ENCODE data around the gene RNASET2. TPM values are rescaled to one million over a fixed set of nuclear protein-coding genes. Genes with fewer than 3 reads are reported as not detected.
"Not testable (repeated sequence)": the region's sequence is repeated elsewhere in the genome, so short reads cannot be mapped to it uniquely, and the experiment has no call there.

The RNASET2 gene
- total RNA-seq, 2 experiments from 2014 or later: 74.1 to 75.6 TPM

DNA sequence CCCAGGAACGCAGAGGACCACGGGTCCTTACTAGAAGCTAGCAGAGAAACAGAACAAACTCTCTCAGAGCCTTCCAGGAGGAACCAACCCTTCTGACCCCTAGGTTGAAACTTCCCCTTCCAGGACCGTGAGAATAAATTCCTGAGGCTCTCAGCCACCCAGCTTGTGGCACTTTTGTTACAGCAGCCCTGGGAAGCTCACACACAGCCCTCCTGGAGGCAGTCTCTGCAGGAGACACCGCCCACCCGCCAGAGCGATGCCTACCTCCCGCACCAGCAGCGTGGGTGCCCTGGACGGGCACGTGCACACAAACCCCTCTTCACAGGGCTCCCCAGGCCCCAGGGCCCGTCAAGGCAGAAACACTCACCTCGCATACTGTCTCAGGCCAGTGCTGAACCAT, 4.2 kb downstream of the RNASET2 start:
- Mint-ChIP-seq H3K4me3 (peak overlapping the region; percentile 64), H3K27ac (peak overlapping the region; percentile 96), H3K27me3 (ENCODE audit: low read depth) (no peaks in the 10 kb centered on the region), H3K36me3 (ENCODE audit: low read depth) (peaks cover 16% of the 10 kb centered on the region), H3K4me1 (ENCODE audit: low read depth) (peaks cover 67% of the 10 kb centered on the region), H3K9me3 (no peaks in the 10 kb centered on the region)
- no peak for DNase-seq
- CTCF ChIA-PET: interaction anchor here (0.7 to 2.5 kb wide), 12 partner anchors 10 to 177 kb away, joined by 3 to 19 read pairs (median 4); no protein-coding TSS in a partner anchor
- intact Hi-C loops (cut with micrococcal nuclease): loop anchor here (5.0 to 10.0 kb wide), 4 partner anchors 465 to 697 kb away; partner anchors contain the start of gene SFT2D1

DNA sequence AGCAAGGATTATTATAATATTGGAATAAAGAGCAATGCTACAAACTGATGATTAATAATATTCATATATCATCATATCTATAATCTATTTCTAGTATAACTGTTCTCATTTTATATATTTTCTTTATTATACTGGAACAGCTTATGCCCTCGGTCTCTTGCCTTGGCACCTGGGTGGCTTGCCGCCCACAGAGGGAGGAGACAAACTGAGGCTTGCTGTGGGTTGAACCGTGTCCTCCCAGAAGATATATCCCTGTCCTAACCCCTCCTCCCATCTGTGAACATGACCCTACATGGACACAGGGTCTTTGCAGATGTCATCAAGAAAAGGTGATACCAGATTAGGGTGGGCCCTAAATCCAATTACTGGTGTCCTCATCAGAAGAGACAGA, 4.7 kb downstream of the RNASET2 start:
- Mint-ChIP-seq H3K27ac (peak overlapping the region; percentile 96), H3K27me3 (ENCODE audit: low read depth) (no peaks in the 10 kb centered on the region), H3K4me3 (peak overlapping the region; percentile 64), H3K9me3 (no peaks in the 10 kb centered on the region), H3K4me1 (ENCODE audit: low read depth) (peaks cover 67% of the 10 kb centered on the region), H3K36me3 (ENCODE audit: low read depth) (peaks cover 16% of the 10 kb centered on the region)
- intact Hi-C loops (cut with micrococcal nuclease): loop anchor here (1.0 to 10.0 kb wide), 14 partner anchors 8 to 697 kb away; partner anchors contain the start of genes CEP43 and SFT2D1
- CTCF ChIA-PET: interaction anchor here (0.7 to 2.5 kb wide), 16 partner anchors 9 to 176 kb away, joined by 3 to 19 read pairs (median 4); no protein-coding TSS in a partner anchor
- DNase-seq: no peak

- peak overlapping the region; percentile 96 for H3K27ac Mint-ChIP-seq
- peaks cover 19% of the 10 kb centered on the region for H3K36me3 Mint-ChIP-seq (ENCODE audit: low read depth)
- H3K4me3 Mint-ChIP-seq: peak overlapping the region; percentile 62
- peaks cover 67% of the 10 kb centered on the region for H3K4me1 Mint-ChIP-seq (ENCODE audit: low read depth)
- CTCF ChIA-PET: interaction anchor here (0.6 to 2.5 kb wide), 16 partner anchors 9 to 176 kb away, joined by 3 to 19 read pairs (median 4); no protein-coding TSS in a partner anchor
- peak; percentile 94 for DNase-seq
- not testable (repeated sequence) for H3K9me3 Mint-ChIP-seq; H3K27me3 Mint-ChIP-seq (ENCODE audit: low read depth)
- intact Hi-C loops (cut with micrococcal nuclease): loop anchor here (1.0 to 10.0 kb wide), 14 partner anchors 8 to 696 kb away; partner anchors contain the start of genes CEP43 and SFT2D1
Measured at GRCh38 chr6:166950892-166951669, 5.3 kb downstream of the RNASET2 start.

- Mint-ChIP-seq H3K9me3 (no peaks in the 10 kb centered on the region), H3K27ac (peak overlapping the region; percentile 96), H3K27me3 (ENCODE audit: low read depth) (no peaks in the 10 kb centered on the region), H3K36me3 (ENCODE audit: low read depth) (peaks cover 20% of the 10 kb centered on the region), H3K4me3 (peak overlapping the region; percentile 62), H3K4me1 (ENCODE audit: low read depth) (peaks cover 67% of the 10 kb centered on the region)
- intact Hi-C loops (cut with micrococcal nuclease): loop anchor here (2.0 to 10.0 kb wide), 8 partner anchors 88 to 696 kb away; partner anchors contain the start of gene SFT2D1
- DNase-seq: peak; percentile 42
- CTCF ChIA-PET: interaction anchor here (0.5 to 2.5 kb wide), 7 partner anchors 8 to 175 kb away, joined by 3 to 19 read pairs (median 5); no protein-coding TSS in a partner anchor
Measured at GRCh38 chr6:166950443-166950821, 5.9 kb downstream of the RNASET2 start.

DNA sequence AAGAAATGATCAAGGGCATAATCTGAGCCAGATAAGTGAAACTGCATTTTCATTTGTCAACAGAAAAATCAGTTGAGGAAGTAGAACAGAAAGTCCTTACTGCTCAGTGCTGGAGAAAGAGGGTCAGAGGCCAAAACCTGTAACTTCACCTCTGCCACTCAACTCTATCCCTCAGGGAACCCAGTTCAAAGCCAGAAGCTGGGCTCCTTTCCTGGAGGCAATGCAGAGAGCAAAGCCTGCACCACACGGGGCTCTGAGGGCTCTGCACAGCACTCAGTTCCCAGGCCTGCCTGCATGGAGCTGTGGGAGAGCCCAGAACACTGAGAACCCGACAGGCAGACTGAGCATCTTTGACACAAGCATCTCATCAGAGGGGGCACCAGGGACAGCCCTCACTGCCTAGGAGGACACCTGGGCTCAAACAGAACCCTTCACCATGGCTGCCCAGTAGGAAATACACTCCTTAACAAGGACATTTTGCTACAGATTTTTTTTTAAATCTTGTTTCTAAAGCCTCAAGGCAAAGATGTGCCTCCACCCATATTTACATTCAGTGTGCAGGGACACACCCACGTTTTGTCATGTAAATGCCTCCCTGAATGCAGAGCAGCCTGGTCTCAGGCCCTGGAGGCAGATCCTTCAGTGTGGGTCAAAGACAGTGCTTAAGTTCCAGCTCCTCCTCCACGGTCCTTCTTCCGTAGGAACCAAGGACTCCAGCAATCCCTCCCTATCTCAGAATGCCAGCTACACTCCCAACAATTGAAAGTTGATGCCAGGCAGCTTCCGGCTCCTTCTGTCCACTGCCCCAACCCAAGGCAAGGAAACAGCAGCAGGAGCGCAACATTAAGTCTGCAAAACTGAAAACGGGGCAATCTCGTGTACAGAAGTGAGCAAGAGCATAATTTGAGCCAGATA, 6.6 kb downstream of the RNASET2 start:
- H3K27ac Mint-ChIP-seq: peak overlapping the region; percentile 96
- peaks cover 66% of the 10 kb centered on the region for H3K4me1 Mint-ChIP-seq (ENCODE audit: low read depth)
- H3K27me3 Mint-ChIP-seq (ENCODE audit: low read depth): no peaks in the 10 kb centered on the region
- no peak for DNase-seq
- intact Hi-C loops (cut with micrococcal nuclease): loop anchor here (2.0 to 10.0 kb wide), 8 partner anchors 87 to 695 kb away; partner anchors contain the start of gene SFT2D1
- peaks cover 22% of the 10 kb centered on the region for H3K36me3 Mint-ChIP-seq (ENCODE audit: low read depth)
- CTCF ChIA-PET: interaction anchor here (0.5 to 2.5 kb wide), 5 partner anchors 10 to 175 kb away, joined by 3 to 19 read pairs (median 5); no protein-coding TSS in a partner anchor
- H3K9me3 Mint-ChIP-seq: no peaks in the 10 kb centered on the region
- H3K4me3 Mint-ChIP-seq: peak overlapping the region; percentile 62

- CTCF ChIA-PET: interaction anchor here (0.6 to 1.4 kb wide), 3 partner anchors 7 to 329 kb away, joined by 3 to 4 read pairs (median 3); partner anchors contain the start of gene RNASET2
- Mint-ChIP-seq H3K36me3 (ENCODE audit: low read depth) (peaks cover 25% of the 10 kb centered on the region), H3K4me1 (ENCODE audit: low read depth) (peaks cover 61% of the 10 kb centered on the region)
- DNase-seq; intact Hi-C loops (cut with micrococcal nuclease); H3K27ac Mint-ChIP-seq; H3K9me3 Mint-ChIP-seq; H3K27me3 Mint-ChIP-seq (ENCODE audit: low read depth); H3K4me3 Mint-ChIP-seq: not testable (repeated sequence)
Measured at GRCh38 chr6:166948724-166949123, 7.6 kb downstream of the RNASET2 start.

DNA sequence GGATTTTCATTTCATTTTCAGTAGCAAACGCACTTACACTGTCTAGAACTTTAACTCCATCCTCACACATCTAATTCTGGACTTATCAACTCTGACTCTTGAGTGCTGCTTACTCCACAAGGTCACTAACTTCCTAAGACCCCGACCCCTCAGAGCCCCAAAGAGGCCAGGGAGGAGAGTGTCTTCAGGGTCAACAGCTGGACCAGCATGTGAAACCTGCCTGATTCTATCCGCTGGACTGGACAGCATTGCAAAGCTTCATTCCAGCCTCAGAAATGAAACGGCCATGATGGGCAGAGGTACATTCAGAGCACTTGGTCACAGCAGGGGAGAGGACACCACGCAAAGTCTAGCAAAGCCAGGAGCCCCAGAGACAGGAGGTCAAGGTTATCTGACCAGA, 9.1 kb downstream of the RNASET2 start:
- no peak for DNase-seq
- Mint-ChIP-seq H3K27ac (no peak overlapping the region), H3K36me3 (ENCODE audit: low read depth) (peaks cover 29% of the 10 kb centered on the region), H3K4me3 (no peak overlapping the region), H3K27me3 (ENCODE audit: low read depth) (no peaks in the 10 kb centered on the region), H3K4me1 (ENCODE audit: low read depth) (peaks cover 59% of the 10 kb centered on the region), H3K9me3 (no peaks in the 10 kb centered on the region)
- intact Hi-C loops (cut with micrococcal nuclease): no loop called here
- CTCF ChIA-PET: interaction anchor here (0.7 to 1.4 kb wide), 2 partner anchors 9 to 41 kb away, joined by 3 read pairs; partner anchors contain the start of gene RNASET2

DNA sequence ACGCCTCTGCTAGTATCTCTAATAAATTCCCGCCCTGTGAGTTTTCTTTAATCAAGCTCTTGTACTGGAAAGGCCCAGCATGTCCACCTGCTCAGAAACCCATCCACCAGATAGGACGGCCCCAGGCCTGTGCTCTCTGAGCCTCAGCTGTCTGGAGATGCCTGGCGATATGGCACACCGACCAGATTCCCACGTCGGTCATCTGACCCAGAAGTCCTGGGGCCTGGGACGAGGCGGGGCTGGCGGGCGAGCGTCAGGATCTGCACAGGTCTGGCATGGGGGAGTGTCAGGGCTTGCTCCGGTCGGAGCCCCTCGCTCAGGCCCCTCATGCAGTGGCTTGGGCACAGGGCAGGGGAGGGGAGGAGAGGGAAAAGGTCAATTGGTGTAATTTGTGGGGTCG, 10.2 kb downstream of the RNASET2 start:
- Mint-ChIP-seq H3K9me3 (no peaks in the 10 kb centered on the region), H3K36me3 (ENCODE audit: low read depth) (peaks cover 31% of the 10 kb centered on the region), H3K4me1 (ENCODE audit: low read depth) (peaks cover 58% of the 10 kb centered on the region), H3K4me3 (no peak overlapping the region), H3K27ac (peak overlapping the region; percentile 85), H3K27me3 (ENCODE audit: low read depth) (no peaks in the 10 kb centered on the region)
- intact Hi-C loops (cut with micrococcal nuclease): no loop called here
- DNase-seq: no peak
- CTCF ChIA-PET: interaction anchor here (0.6 kb wide), 1 partner anchor 171 kb away, joined by 3 read pairs; no protein-coding TSS in a partner anchor

GRCh38 chr6:166944666-166945256, 11.6 kb downstream of the RNASET2 start:
- peaks cover 54% of the 10 kb centered on the region for H3K4me1 Mint-ChIP-seq (ENCODE audit: low read depth)
- no peaks in the 10 kb centered on the region for H3K9me3 Mint-ChIP-seq
- no peak overlapping the region for H3K4me3 Mint-ChIP-seq
- peaks cover 35% of the 10 kb centered on the region for H3K36me3 Mint-ChIP-seq (ENCODE audit: low read depth)
- DNase-seq: no peak
- H3K27me3 Mint-ChIP-seq (ENCODE audit: low read depth): no peaks in the 10 kb centered on the region
- peak overlapping the region; percentile 85 for H3K27ac Mint-ChIP-seq
- CTCF ChIA-PET: no interaction called here
- intact Hi-C loops (cut with micrococcal nuclease): no loop called here

- peaks cover 48% of the 10 kb centered on the region for H3K4me1 Mint-ChIP-seq (ENCODE audit: low read depth)
- CTCF ChIA-PET: interaction anchor here (0.8 to 3.2 kb wide), 5 partner anchors 9 to 156 kb away, joined by 3 to 17 read pairs (median 4); partner anchors contain the start of gene RNASET2
- H3K27me3 Mint-ChIP-seq (ENCODE audit: low read depth): no peaks in the 10 kb centered on the region
- peak; percentile 92 for DNase-seq
- peak overlapping the region; percentile 64 for H3K4me3 Mint-ChIP-seq
- peak overlapping the region; percentile 97 for H3K27ac Mint-ChIP-seq
- peaks cover 45% of the 10 kb centered on the region for H3K36me3 Mint-ChIP-seq (ENCODE audit: low read depth)
- intact Hi-C loops (cut with micrococcal nuclease): loop anchor here (1.0 to 2.0 kb wide), 4 partner anchors 9 to 105 kb away; partner anchors contain the start of gene RNASET2
- no peaks in the 10 kb centered on the region for H3K9me3 Mint-ChIP-seq
Measured at GRCh38 chr6:166942393-166943168, 13.8 kb downstream of the RNASET2 start.

Measured in activated naive CD4-positive, alpha-beta T cell treated with anti-CD3 and anti-CD28 coated beads for 36 hours (primary cell).